ENCODE measurements around the gene PRR16.

DNA sequence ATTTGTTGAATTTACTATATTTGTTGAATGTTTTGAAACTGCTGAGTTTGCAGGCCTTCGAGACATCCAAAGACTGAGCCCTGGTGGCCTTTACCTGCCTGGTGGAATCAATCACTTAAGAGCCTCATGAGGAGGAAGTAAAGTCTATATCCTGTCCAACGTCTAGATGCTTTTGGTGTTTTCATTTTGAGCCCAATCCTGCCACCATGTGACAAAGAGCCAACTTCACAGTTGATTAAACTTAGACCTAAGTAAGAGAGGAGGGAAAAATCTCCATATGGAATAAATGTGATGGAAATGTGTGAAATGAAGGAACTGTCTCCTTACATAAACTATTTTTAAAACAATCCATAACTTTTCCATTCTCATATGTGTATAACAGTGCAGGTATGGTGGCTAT is 220.1 kb downstream of the PRR16 start:
- TF ChIP-seq POLR2A (IDR thresholded peaks at IDR 0.05) = no peak
- TF ChIP-seq, protein P1, sequence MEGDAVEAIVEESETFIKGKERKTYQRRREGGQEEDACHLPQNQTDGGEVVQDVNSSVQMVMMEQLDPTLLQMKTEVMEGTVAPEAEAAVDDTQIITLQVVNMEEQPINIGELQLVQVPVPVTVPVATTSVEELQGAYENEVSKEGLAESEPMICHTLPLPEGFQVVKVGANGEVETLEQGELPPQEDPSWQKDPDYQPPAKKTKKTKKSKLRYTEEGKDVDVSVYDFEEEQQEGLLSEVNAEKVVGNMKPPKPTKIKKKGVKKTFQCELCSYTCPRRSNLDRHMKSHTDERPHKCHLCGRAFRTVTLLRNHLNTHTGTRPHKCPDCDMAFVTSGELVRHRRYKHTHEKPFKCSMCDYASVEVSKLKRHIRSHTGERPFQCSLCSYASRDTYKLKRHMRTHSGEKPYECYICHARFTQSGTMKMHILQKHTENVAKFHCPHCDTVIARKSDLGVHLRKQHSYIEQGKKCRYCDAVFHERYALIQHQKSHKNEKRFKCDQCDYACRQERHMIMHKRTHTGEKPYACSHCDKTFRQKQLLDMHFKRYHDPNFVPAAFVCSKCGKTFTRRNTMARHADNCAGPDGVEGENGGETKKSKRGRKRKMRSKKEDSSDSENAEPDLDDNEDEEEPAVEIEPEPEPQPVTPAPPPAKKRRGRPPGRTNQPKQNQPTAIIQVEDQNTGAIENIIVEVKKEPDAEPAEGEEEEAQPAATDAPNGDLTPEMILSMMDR (IDR thresholded peaks at IDR 0.05) = no peak

Measured in lower leg skin (tissue), 3 donors.